Measurements from ENCODE around the gene PDIA6. TPM values are rescaled to one million over a fixed set of nuclear protein-coding genes. Genes with fewer than 3 reads are reported as not detected.

The PDIA6 gene
- total and polyA plus RNA-seq, 9 of the 15 experiments (the other 6 are each of a cell fraction or from before 2014, with no cell fraction given) = 166 to 268 (median 229) TPM

DNA sequence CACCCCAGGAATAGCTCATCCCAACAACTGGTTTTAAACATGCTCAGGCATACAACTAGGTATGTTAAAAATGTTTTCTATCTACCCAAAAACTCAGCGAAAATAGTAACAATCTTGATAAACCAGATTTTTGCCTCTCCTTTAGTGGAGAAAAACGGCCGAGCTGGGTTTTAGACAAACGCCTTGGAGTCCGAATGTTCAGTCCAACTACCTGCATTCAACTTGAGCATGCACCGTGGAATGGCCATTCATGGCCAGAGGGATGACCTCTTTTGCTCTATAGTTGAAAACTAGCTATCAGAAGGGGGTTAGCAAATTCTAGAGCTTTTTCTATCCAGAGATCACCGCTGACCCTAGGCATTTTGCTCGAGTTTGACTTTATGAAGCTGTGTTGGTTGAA lies 30.8 kb downstream of the PDIA6 start:
- Histone ChIP-seq H2AFZ (ENCODE audit: low read depth, low read length) (no peak overlapping the region), H3K27ac (ENCODE audit: extremely low read depth, low read depth, low read length) (no peak overlapping the region), H4K20me1 (replicated peaks; ENCODE audit: control insufficient read depth, insufficient read depth, low read length) (peaks cover 12% of the 10 kb centered on the region), H3K36me3 (ENCODE audit: control insufficient read depth, insufficient read depth, low read length) (peaks cover 73% of the 10 kb centered on the region), H3K4me2 (ENCODE audit: insufficient read depth, low read length) (no peak overlapping the region), H3K27me3 (ENCODE audit: control insufficient read depth in 2 of 2, insufficient read depth in 2 of 2, low read length in 2 of 2) (no peaks in the 10 kb centered on the region), H3K79me2 (ENCODE audit: control insufficient read depth, insufficient read depth, low read length) (no peaks in the 10 kb centered on the region; the same call in 2 of the 3 replicates), H3K4me3 (no peak overlapping the region), H3K9me1 (ENCODE audit: control insufficient read depth, insufficient read depth, low read length) (no peaks in the 10 kb centered on the region), H3K9ac (ENCODE audit: insufficient read depth in 1 of 2, low read depth in 2 of 2, low read length in 2 of 2) (no peak overlapping the region), H3K4me1 (replicated peaks in 1 of 2; ENCODE audit: control insufficient read depth in 2 of 2, insufficient read depth in 2 of 2, low read length in 2 of 2) (peaks cover 0 to 8% of the 10 kb centered on the region in 2 experiments; a peak in 1 of 5 replicates), H3K9me3 (replicated peaks; ENCODE audit: control insufficient read depth, insufficient read depth, low read depth, low read length) (no peaks in the 10 kb centered on the region)
- intact Hi-C loops (cut with micrococcal nuclease) (no loop called here), in situ Hi-C loops (cut with MboI) (no loop called here)
- no TSS peak for BruUV-seq (replicated peaks)
- CTCF ChIA-PET (ENCODE audit: low intra/inter-chr PET ratio) = no interaction called here
- POLR2A ChIA-PET = interaction anchor here (1.0 to 1.7 kb wide), 3 partner anchors 10 to 16 kb away, joined by 4 to 5 read pairs (median 4); no protein-coding TSS in a partner anchor
- ATAC-seq (no peak), DNase-seq (ENCODE audit: extremely low read depth in 1 of 4, low spot score in 3 of 4) (no peak), FAIRE-seq (no peak)
- 95% methylated on average over 8 of the region's 8 CpGs for WGBS (ENCODE audit: insufficient coverage, low coverage, missing lambda C conversion rate)
- TF ChIP-seq, protein P1, sequence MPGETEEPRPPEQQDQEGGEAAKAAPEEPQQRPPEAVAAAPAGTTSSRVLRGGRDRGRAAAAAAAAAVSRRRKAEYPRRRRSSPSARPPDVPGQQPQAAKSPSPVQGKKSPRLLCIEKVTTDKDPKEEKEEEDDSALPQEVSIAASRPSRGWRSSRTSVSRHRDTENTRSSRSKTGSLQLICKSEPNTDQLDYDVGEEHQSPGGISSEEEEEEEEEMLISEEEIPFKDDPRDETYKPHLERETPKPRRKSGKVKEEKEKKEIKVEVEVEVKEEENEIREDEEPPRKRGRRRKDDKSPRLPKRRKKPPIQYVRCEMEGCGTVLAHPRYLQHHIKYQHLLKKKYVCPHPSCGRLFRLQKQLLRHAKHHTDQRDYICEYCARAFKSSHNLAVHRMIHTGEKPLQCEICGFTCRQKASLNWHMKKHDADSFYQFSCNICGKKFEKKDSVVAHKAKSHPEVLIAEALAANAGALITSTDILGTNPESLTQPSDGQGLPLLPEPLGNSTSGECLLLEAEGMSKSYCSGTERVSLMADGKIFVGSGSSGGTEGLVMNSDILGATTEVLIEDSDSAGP (CRISPR knock-in tag; IDR thresholded peaks at IDR 0.05) = no peak
- TF ChIP-seq CBX5 (IDR thresholded peaks at IDR 0.05; ENCODE audit: borderline replicate concordance, low read depth) (no peak), EZH2 (IDR thresholded peaks at IDR 0.05; ENCODE audit: borderline replicate concordance, low read depth, low read length) (no peak), PHF8 (IDR thresholded peaks at IDR 0.05; ENCODE audit: borderline replicate concordance, low read length) (no peak), GATAD2B (IDR thresholded peaks at IDR 0.05; ENCODE audit: borderline replicate concordance) (no peak), SRSF9 (IDR thresholded peaks at IDR 0.05; ENCODE audit: borderline replicate concordance, low read depth, low read length) (no peak), BRD9 (IDR thresholded peaks at IDR 0.05; ENCODE audit: low read depth, partially characterized antibody) (no peak)
- TF ChIP-seq, protein P2, sequence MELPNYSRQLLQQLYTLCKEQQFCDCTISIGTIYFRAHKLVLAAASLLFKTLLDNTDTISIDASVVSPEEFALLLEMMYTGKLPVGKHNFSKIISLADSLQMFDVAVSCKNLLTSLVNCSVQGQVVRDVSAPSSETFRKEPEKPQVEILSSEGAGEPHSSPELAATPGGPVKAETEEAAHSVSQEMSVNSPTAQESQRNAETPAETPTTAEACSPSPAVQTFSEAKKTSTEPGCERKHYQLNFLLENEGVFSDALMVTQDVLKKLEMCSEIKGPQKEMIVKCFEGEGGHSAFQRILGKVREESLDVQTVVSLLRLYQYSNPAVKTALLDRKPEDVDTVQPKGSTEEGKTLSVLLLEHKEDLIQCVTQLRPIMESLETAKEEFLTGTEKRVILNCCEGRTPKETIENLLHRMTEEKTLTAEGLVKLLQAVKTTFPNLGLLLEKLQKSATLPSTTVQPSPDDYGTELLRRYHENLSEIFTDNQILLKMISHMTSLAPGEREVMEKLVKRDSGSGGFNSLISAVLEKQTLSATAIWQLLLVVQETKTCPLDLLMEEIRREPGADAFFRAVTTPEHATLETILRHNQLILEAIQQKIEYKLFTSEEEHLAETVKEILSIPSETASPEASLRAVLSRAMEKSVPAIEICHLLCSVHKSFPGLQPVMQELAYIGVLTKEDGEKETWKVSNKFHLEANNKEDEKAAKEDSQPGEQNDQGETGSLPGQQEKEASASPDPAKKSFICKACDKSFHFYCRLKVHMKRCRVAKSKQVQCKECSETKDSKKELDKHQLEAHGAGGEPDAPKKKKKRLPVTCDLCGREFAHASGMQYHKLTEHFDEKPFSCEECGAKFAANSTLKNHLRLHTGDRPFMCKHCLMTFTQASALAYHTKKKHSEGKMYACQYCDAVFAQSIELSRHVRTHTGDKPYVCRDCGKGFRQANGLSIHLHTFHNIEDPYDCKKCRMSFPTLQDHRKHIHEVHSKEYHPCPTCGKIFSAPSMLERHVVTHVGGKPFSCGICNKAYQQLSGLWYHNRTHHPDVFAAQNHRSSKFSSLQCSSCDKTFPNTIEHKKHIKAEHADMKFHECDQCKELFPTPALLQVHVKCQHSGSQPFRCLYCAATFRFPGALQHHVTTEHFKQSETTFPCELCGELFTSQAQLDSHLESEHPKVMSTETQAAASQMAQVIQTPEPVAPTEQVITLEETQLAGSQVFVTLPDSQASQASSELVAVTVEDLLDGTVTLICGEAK (IDR thresholded peaks at IDR 0.05) = no peak
- TF ChIP-seq, protein P2 (CRISPR knock-in tag; IDR thresholded peaks at IDR 0.05) = no peak

All from K562 (cell line).